PFSK-1 (cell line): Measurements from ENCODE around the gene PTPRN2.

ENCODE experiments used
- POLR2AphosphoS5 ChIP-seq: IDR thresholded peaks from 2 replicates; pipeline ENCODE4 v1.6.1; 2012; ENCODE audit warnings: low read depth, mild to moderate bottlenecking, control low read depth, low read length, moderate library complexity
- REST ChIP-seq, 2 experiments: IDR thresholded peaks; 2 replicates each; pipeline versions ENCODE4 v1.6.1 to v1.8.0; 2011 to 2012; ENCODE audit warnings: low read depth in 2 of 2, low read length in 2 of 2, control low read depth in 1 of 2, inconsistent platforms in 1 of 2, mild to moderate bottlenecking in 1 of 2, moderate library complexity in 1 of 2; ENCODE audit not compliant: insufficient read depth in 1 of 2
- TAF1 ChIP-seq: IDR thresholded peaks from 2 replicates; pipeline ENCODE4 v1.6.1; 2012; ENCODE audit warnings: low read length, control low read depth, borderline replicate concordance; ENCODE audit not compliant: insufficient read depth

- no peak for TF ChIP-seq POLR2AphosphoS5
- TF ChIP-seq TAF1, result no peak
- no peak for TF ChIP-seq REST (IDR thresholded peaks at IDR 0.05; ENCODE audit: insufficient read depth in 1 of 2, low read depth in 2 of 2, low read length in 2 of 2)
These were observed 780.9 kb downstream of the PTPRN2 start for GRCh38 chr7:157806711-157807110.
